Measurements from ENCODE around the gene RIPOR3.
A peak's percentile ranks its signal among the peaks of the same experiment; 100 is the strongest.

The RIPOR3 gene

DNA sequence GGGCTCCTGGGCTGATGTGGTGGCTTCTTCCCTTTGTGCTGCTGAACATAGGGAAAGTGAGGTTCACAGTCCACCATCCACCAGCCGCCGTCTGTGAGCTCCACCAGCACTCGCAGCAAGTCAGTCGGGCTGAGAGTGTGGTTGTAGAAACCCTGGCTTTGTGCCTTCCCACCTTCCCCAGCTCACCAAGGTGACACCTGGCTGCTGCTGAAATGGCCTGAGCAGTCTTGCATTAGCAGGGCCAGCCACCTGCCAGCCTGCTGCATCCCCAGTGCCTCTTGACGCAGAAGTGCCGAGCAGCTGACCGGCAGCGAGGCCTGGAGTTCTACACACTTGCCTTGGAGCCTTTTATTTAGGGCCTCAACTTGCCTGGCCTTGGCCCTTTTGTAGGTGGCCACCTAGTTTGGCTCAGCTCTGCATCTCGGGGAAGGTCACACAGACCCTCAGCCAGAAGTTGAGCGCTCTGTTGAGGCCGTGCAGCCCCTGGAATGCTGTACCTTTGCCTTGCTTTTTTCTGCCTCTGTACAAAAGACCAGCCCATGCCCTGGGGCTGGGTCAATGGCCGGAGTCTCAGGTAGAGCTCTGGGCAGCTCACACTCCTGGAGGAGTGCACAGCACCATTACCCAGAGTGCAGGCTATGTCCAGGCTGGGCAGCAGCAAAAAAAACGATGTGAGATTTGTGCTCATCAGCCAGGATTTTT lies 104.7 kb downstream of the RIPOR3 start:
- no peak for DNase-seq

DNA sequence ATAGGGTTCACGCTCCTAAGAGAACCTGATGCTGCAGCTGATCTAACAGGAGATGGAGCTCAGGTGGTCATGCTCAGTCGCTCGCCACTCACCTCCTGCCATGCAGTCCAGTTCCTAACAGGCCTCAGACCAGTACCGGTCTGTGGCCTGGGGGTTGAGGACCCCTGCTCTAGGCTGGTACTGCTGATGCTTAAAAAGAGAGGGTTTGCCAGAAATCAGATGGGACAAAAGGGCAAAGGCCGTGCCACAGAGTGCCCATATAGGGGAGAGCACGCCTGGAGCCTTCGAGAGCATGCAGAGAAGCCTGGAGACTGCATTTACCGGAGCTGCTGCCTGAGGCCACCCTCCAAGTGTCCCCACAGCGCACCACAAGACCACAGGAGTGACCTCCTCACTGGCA lies 105.7 kb downstream of the RIPOR3 start:
- DNase-seq = no peak

DNA sequence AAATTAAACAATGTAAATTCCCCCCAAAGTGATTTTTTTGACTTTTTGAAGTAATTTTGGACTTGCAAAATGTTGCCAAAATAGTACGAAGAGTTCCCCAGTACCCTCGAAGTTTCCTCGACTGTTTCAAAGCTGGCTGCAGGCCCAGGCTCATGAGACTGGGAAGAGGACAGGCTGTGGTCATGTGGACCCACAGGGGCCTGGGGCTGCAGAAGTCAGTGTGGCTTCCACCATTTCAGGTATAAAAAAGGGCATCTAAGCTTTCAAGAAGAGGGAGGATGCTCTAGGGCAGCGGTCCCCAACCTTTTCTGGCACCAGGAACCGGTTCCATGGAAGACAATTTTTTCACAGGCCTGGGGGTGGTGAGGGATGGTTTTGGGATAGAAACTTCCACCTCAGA lies 106.1 kb downstream of the RIPOR3 start:
- no peak for DNase-seq

DNA sequence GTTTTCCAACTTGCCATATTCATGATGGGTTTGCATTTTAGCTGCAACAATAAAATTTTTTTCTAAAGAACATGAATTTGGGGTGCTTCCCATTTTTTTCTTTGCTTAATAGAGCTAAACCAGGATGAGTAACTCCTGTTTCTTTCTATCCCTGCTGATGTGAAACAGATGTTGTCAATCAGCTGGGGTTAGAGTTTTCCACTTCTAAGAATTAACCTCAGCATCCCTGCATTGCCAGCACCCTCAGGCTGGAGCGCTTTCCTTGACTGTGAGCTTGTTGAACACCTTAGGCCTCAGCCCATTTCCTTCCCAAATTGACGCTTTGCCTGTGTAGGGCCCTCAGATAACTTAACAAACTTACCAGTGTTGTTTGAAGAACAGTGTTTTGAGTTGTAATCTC lies 106.7 kb downstream of the RIPOR3 start:
- no peak for DNase-seq

DNA sequence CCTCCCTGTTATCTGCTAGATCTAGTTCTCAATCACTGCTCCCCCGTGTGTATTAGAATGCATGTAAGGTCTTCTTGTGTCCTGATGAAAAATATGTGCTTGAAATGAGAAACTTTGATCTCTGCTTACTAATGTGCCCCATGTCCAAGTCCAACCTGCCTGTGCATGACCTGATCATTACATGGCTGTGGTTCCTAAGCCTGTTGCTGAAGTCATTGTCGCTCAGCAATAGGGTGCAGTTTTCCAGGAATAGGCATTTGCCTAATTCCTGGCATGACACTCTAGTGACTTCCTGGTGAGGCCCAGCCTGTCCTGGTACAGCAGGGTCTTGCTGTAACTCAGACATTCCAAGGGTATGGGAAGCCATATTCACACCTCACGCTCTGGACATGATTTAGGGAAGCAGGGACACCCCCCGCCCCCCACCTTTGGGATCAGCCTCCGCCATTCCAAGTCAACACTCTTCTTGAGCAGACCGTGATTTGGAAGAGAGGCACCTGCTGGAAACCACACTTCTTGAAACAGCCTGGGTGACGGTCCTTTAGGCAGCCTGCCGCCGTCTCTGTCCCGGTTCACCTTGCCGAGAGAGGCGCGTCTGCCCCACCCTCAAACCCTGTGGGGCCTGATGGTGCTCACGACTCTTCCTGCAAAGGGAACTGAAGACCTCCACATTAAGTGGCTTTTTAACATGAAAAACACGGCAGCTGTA lies 107.7 kb downstream of the RIPOR3 start:
- DNase-seq = no peak

DNA sequence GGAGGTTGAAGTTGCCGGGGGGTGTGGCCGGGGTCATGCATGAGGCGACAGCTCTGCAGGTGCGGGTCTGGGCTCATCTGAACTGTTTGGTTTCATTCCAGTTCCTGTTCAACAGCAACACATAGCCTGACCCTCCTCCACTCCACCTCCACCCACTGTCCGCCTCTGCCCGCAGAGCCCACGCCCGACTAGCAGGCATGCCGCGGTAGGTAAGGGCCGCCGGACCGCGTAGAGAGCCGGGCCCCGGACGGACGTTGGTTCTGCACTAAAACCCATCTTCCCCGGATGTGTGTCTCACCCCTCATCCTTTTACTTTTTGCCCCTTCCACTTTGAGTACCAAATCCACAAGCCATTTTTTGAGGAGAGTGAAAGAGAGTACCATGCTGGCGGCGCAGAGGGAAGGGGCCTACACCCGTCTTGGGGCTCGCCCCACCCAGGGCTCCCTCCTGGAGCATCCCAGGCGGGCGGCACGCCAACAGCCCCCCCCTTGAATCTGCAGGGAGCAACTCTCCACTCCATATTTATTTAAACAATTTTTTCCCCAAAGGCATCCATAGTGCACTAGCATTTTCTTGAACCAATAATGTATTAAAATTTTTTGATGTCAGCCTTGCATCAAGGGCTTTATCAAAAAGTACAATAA lies 108.6 kb downstream of the RIPOR3 start:
- DNase-seq = no peak

DNA sequence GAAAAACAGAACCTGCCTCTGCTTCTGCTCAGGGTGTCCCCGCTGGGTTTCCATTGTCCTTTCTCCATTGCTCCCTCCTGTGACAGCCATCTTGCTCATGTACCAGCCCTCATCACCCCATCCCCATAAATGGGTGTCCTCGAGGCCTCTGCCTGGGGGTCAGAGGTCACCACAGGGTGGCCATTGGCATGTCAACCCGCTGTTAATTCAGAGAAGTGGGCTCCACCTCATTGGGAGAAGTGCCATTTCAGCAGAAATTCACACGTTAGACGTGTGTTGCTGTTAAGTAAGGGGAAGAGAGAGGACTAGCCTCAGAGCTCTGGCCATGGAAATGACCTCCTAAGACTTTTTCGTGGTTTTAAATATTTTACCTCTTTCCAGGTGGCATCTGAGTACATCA lies 109.2 kb downstream of the RIPOR3 start:
- no peak for DNase-seq

DNA sequence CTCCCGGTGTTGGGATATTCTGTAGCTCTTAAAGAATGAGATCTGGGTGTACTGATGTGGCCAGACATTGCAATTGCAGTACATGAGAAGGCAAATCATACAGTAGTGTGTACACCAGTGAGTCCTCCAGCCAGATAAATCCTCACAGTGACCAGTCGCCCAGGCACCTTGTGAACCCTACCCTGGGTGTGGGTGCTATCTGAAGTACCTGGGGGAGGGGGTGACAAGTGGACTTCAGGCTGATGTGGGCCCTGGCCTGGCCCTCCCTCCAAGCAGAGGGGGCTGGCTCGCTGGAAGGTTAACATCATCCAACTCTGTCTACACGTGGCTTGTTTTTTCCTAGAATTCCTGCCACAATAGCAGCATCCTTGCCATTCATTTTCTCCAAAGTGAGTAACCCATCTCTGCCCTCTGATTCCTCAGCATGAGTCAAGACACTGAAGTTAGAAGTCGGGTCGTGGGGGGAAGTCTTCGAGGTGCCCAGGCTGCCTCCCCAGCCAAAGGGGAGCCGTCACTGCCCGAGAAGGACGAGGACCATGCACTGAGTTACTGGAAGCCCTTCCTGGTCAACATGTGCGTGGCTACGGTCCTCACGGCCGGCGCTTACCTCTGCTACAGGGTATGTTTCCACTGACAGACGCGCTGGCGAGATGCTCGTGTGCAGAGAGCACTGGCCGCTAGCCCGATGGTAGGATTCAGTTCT lies 110.3 kb downstream of the RIPOR3 start:
- no peak for DNase-seq

DNA sequence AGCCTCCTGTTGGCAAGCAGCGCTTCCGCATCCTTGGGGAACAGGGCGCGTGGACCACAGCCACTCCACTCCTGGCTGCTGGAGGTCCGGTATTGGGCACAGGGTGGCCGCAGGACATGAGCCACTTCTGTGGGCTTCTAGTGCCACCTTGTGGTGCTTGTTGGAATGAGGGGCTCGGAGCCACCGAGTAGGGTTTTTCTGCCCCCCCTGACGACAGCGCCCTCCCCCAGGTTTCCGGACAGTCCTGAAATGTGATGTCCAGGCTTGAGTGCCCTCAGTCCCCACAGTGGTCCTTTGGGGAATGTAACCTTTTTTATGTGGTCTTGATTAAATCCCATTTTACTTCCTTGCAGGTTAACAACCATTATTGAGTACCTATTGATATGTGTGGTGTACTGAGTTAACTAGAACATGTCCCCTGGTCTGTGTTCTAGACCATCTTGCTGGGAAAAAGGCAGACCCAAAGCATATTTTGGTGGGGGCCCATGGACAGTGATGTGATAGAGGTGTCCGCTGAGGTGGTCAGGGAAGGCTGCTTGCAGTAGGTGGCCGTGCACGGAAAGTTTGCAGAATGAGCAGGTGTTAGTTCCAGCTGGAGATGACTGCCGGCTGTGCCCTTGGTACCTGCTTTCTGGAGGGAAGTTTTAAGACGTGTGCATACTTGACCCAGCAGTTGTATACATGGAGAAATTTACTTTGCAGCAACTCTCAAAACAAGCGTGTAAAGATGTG lies 111.2 kb downstream of the RIPOR3 start:
- peak; percentile 64 for DNase-seq

DNA sequence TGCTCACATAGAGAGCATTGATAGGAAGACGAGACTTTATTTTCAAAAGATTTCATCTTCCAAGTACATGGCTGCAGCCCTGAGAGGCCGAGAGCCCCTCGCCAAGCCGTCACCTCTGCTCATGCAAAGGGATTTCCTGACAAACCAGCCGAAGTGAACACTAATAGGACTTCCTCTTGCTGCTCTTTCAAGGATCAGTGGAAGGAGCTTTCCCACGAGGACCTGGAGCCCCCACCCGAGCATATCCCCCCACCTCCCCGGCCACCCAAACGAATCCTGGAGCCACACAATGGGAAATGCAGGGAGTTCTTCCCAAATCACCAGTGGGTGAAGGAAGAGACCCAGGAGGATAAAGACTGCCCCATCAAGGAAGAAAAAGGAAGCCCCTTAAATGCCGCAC lies 111.8 kb downstream of the RIPOR3 start:
- DNase-seq = no peak

DNA sequence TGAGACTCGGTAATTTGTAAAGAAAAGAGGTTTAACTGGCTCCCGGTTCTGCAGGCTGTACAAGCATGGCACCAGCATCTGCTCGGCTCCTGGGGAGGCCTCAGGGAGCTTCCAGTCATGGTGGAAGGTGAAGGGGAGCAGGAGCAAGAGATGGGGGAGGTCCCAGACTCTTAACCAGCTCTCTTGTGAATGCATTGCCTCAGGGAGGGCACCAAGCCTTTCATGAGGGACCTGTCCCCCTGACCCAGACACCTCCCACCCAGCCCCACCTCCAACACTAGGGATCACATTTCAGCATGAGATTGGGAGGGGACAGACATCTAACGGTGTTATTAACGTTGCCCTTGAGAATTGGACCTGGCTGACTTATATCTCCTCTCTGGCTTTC lies 112.6 kb downstream of the RIPOR3 start:
- no peak for DNase-seq

DNA sequence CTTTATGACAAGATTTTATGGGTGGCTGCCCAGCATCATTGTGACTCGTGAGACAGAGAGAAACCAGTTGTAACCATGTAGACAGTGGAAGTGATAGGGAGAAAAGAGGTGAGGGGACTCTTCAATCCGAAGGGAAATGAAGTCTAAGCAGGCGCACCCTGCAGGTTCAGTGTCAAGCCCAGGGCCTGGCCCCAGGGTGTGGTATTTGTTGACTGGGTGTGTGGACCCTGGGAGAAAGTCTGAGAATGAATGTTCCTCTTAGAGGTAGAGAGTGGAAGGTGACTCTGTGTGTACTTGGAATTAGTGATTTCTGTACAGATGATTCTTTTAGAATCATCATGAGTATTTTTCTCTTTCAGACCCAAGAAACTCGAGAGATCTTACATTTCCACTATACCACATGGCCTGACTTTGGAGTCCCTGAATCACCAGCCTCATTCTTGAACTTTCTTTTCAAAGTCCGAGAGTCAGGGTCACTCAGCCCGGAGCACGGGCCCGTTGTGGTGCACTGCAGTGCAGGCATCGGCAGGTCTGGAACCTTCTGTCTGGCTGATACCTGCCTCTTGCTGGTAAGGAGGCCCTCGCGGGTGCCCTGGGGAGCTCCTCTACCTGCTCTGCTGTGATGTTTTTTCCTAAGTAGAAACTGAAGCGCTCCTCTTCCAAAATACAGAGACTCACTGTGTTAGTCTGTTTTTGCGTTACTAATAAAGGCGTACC lies 113.1 kb downstream of the RIPOR3 start:
- no peak for DNase-seq

DNA sequence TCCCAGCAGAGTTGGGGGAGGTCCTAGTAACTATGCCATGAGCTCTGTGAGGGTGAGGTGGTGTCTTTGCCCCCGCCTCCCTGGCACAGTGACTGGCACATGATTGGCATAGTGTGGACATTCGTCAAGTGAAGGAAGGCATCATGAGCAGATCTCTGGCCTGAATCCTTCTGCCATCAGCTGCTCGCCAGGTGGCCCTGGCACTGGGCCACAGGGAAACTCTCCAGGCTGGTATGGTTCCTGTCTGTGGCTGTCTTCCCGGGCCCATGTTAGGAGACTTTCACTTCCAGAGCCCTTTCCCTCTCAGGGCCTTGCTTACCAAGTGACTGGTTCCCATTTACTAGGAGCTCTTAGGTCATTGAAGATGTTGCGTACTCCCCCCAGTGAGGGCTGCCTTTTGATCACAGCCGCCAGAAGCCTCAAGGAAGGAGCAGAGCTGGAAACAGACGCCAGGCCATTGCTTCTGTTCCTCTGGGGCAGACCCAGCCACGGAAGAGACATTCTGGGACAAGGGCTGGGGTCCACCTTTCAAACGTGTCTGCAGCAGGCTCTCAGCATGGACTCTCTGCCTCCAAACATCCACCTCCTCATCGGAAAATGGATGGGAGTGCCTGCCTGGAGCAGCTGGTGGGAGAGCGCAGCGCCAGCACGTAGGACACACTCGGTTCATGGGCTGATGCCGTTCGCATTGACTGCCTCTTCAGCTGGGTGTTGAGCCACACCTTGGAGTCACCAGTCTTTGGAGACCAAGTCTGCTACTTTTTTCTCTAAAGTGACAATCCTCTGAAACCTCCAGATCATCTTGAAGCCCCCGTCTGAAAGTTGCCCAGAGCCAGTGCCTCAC lies 113.9 kb downstream of the RIPOR3 start:
- DNase-seq = no peak

DNA sequence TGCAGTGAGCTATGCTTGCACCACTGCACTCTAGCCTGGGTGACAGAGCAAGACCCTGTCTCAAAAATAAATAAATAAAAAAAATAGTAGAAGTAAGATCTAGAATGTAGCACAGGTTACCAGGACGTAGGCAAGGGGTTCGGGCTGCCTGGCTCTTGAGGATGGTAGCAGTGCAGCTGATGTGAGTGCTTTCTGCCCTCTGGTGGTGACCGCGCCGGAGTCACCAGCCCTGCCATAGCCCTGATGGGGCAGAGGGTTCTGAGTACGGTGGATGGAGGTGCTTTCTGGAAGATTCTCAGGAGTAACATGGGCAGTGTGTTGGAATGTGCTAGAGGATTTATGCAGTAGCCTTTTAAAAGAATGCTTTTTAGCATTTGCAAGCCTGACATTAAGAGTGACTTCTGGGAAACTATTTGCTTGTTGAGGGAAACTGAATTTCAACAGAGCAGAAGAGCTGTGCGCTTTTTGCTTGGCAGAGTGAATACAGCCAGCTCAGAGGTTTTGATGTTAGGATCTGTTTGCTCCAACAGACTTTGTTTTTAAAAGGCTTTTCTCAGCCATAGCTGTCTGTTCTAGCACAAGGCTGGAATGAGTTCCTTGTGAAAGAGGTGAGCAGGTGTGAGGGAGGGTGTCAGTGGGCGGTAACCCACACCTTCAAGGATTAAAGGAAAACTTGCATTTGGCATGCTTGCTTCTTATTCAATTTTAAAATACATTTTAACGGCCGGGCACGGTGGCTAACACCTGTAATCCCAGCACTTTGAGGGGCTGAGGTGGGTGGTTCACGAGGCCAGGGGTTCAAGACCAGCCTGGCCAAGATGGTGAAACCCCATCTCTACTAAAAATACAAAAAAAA lies 115.2 kb downstream of the RIPOR3 start:
- peak; percentile 50 for DNase-seq

DNA sequence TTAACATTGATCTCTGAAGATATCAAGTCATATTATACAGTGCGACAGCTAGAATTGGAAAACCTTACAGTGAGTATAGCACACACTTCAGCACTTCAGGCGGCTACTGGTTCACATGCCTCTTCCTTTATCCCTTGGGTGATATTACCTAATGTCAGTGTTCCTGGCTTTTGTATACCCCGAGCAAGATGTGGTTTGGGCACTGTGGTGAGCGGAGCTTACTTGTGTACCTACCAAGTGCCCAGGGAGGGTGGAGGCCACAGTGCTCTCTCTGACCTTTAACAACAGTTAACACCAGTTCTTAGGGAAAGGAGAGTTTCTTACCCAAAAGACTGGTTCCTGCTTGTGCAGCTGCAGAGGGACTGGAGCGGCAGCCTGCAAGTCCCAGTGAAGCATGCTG lies 116.8 kb downstream of the RIPOR3 start:
- DNase-seq = no peak

DNA sequence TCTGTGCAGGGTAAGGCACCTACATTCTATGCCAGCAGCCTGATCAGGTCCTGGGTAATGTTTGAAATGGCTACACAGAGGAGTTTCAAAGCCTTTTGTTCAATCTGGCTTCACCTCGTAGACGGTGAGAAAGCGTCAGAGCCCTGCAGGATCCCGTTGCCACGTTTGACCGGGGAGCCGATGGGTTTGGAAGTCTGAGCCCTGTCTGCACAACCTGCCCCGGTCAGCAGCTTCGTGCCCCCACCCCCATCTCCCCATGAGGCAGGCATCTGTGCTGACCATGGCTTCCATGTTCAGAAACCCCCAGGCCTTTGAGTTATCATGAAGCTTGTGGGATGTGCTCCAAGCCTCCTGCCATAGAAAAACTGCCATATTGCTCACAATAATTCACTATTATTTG lies 117.2 kb downstream of the RIPOR3 start:
- no peak for DNase-seq

DNA sequence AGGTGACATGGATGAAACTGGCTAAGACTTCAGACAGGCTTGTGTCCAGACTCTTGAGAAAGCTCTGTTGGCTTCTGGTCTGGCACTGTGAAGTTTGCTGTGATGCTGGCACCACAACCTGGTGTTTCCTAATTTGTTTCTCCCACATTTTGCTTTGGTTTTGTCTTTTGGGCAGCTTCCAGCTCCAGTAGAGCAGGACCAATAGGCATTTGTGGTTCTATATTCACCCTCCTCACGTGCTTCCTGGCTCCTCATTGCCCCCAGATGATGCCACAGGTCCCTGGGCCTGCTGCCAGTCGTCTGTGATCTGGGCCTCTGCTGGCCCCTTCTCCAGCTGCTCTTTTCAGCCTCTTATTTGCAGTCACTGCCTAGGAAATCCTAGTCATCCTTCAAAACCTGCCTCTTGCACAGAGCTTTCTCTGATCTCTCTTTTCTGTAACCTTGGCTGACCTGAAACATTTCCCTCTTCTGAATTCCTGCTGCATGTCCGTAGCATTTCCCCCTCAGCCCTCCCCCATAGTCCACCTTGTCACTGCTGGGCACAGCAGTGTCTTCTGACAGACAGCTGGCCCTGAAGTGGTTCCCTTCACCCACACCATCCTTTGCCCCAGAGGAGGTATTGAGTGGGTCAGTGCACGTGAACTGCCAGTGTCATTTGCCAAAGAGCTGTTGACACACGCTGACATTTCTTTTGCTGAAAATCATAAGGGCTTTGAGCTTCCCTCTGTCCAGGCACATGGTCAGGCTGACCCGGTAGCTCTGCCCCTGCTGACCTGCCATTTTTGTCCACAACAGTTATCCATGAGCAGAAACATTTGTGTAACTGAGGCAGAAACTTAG lies 118.2 kb downstream of the RIPOR3 start:
- peak; percentile 25 for DNase-seq

DNA sequence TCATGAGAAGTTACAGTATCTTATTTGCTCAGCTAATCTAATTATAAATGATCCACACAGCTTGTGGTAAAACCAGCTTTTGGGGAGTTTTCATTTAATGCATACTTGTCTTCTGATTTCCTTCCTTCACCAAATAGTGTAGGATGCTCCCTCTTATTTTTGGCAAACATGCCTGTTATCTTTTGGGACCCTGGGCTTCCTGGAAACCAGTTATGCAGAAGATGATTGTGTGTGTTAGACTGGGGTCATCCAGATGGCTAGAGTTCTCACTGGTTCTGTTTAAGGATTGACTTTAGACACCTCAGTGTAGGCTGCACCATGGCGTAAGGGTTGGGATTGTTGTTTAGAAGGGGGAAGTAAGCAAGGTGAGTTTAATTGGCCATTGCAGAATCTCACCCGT lies 119.9 kb downstream of the RIPOR3 start:
- DNase-seq = no peak
